Fibroblast of pulmonary artery (primary cell): Measurements from ENCODE around the gene ZNF101.

ENCODE experiments used
- DNase-seq: peaks from one replicate; pipeline ENCODE4 v3.0.0-alpha.2; 2010; ENCODE audit warnings: low read depth
- H3K4me3 ChIP-seq: replicated peaks from 2 replicates; pipeline ENCODE4 v1.5.1; 2011; ENCODE audit warnings: low read depth, mild to moderate bottlenecking, control low read depth, low read length, moderate library complexity
- TF ChIP-seq, protein P1 (sequence below): IDR thresholded peaks from 2 replicates; pipeline ENCODE4 v1.5.1; 2011; ENCODE audit warnings: mild to moderate bottlenecking, control low read depth, low read length, inconsistent platforms; ENCODE audit errors: missing control alignments

The ZNF101 gene

GRCh38 chr19:19719798-19720197, 51.2 kb downstream of the ZNF101 start:
- TF ChIP-seq, protein P1, sequence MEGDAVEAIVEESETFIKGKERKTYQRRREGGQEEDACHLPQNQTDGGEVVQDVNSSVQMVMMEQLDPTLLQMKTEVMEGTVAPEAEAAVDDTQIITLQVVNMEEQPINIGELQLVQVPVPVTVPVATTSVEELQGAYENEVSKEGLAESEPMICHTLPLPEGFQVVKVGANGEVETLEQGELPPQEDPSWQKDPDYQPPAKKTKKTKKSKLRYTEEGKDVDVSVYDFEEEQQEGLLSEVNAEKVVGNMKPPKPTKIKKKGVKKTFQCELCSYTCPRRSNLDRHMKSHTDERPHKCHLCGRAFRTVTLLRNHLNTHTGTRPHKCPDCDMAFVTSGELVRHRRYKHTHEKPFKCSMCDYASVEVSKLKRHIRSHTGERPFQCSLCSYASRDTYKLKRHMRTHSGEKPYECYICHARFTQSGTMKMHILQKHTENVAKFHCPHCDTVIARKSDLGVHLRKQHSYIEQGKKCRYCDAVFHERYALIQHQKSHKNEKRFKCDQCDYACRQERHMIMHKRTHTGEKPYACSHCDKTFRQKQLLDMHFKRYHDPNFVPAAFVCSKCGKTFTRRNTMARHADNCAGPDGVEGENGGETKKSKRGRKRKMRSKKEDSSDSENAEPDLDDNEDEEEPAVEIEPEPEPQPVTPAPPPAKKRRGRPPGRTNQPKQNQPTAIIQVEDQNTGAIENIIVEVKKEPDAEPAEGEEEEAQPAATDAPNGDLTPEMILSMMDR: no peak
- no peak for DNase-seq
- no peak overlapping the region for H3K4me3 ChIP-seq

DNA sequence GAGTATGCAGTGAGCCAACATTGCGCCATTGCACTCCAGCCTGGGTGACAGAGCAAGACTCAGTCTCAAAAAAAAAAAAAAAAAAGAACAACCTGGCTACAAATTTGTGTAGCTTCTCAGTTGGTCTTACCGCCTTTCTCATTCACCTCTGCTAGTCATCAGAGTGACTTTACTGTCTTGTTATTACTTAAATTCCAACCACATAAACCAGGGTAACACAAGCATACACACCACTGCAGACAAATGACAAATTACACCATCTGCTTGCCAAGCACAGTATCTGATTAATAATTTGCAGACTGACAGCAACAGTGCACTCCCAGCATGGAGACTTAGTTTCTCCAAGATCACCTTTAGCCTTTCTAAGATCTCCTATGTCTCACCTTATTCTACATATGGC, 53.3 kb downstream of the ZNF101 start:
- no peak for DNase-seq
- TF ChIP-seq, protein P1: no peak
- no peak overlapping the region for H3K4me3 ChIP-seq

DNA sequence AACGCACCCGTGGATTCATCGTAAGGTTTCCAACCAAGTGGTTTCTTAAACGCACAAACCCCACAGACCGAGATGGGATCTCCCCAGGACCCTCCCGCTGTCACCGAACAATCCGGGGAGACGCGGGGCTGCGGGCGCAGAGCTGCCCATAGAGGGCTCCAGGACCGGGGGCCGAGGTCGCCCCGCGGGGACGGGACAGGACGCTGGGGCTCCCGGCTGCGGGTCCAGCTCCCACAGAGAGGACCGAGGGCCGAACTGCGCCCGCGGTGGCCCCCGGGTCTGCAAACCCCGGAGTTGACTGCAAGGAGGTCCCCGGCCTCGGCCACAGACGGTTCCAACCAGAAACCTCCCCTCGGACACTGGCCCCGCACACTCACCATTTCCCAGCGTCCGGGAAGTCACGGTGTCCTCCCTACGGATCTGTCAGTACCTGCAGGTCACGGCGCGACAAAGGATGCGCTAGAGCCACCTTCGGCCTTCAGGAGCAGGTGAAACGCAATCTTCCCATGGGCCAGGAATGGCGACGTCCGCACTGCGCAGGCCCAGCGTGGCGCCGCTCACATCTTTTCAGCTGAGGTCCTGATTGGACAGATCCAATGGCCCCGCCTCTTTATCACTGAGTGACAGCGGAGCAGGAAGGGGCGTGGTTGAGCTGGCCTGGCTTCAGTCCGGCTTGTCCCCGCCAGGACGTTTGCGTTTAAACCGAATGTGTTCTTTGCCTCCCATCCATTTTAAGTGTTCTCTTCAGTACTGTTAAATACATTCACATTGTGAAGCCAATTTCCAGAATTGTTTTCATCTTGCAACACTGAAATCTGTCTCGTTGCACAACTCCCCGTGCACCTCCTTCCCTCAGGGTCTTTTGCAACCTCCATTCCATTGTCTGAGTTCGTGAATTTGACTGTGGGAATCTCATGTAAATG, 64.2 kb downstream of the ZNF101 start, which contains the start of gene ZNF14:
Gene ZNF14 (minus strand): TSS at position 534 of the 923 bp plus-strand sequence. CDS start 154 bp downstream, at position 380.
- peak; percentile 94 for DNase-seq
- peak within 1 kb of the TSS; percentile 98 for H3K4me3 ChIP-seq
- TF ChIP-seq, protein P1: peak; percentile 15
